Measurements from ENCODE around the gene MBD1. TPM values are rescaled to one million over a fixed set of nuclear protein-coding genes. Genes with fewer than 3 reads are reported as not detected.

Gene MBD1
- total and polyA plus RNA-seq, 2 of the 13 experiments (the other 11 are each of a cell fraction or from before 2014, with no cell fraction given): 25.5 to 28.6 TPM

DNA sequence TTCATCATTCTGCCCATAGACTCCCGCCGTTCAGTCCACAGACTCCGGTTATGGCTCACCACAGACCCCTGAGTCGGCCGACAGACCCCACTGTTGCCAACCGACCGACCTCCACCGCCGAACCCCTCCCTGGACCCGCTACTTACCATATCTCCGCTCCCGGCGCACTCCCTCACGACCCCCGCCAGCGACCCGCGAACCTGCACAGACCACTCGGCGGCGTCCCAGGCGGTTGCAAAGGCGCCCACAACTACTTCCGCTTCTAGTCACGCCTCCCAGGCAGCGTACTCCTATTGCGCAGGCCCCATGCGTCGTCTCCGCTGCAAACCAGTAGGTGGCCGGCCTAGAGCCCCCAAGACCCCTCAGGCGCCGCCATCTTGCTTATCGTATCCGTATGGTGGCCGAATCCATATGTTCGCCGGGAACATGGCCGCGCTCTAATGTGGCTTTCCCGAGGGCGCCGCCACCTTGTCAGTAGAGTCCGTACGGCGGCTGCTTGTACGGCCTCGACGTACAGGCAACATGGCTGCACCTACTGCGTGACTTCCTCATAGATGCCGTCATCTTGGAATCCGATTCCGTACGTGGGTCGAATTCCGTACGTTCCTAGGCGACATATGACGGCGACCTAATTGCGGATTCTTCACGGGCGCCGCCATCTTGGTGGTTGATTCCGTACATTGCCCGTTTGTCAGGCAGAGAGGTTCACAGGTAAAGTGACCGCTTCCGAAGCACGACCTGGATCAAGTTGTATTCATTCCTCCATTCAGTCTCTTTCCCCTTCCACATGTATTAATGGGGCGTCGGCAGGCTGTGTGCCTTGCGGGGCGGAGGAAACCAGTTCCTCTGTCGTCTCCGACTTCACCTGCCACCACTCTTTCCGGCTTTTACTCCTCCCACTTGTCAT, 6.4 kb upstream of the MBD1 start, which contains the start of gene CXXC1 (continued):
- TF ChIP-seq, protein P1, sequence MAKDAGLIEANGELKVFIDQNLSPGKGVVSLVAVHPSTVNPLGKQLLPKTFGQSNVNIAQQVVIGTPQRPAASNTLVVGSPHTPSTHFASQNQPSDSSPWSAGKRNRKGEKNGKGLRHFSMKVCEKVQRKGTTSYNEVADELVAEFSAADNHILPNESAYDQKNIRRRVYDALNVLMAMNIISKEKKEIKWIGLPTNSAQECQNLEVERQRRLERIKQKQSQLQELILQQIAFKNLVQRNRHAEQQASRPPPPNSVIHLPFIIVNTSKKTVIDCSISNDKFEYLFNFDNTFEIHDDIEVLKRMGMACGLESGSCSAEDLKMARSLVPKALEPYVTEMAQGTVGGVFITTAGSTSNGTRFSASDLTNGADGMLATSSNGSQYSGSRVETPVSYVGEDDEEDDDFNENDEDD (CRISPR knock-in tag; IDR thresholded peaks at IDR 0.05; ENCODE audit: borderline replicate concordance): peak; percentile 27; the same call in 1 of the 2 replicates
- peak; percentile 76; the same call in 1 of the 2 replicates for TF ChIP-seq ZNF136 (CRISPR knock-in tag; IDR thresholded peaks at IDR 0.05; ENCODE audit: low read depth)
- 0 out of 2 replicates have a peak, but pooled peaks have one; percentile 42 for TF ChIP-seq JUN (CRISPR knock-in tag; IDR thresholded peaks at IDR 0.05)
- TF ChIP-seq NRL (CRISPR knock-in tag; IDR thresholded peaks at IDR 0.05; ENCODE audit: borderline replicate concordance): no peak
- TF ChIP-seq ZNF468 (CRISPR knock-in tag; IDR thresholded peaks at IDR 0.05): no peak
- no peak for TF ChIP-seq RNF219 (CRISPR knock-in tag; IDR thresholded peaks at IDR 0.05)
- TF ChIP-seq ZNF350 (CRISPR knock-in tag; IDR thresholded peaks at IDR 0.05; ENCODE audit: borderline replicate concordance, low read depth): peak; percentile 91; the same call in 1 of the 2 replicates
- TF ChIP-seq ARID3A (IDR thresholded peaks at IDR 0.05; ENCODE audit: low read depth, low read length): peak; percentile 21; the same call in 1 of the 2 replicates
- TF ChIP-seq EEA1 (CRISPR knock-in tag; IDR thresholded peaks at IDR 0.05; ENCODE audit: borderline replicate concordance): peak; percentile 56; the same call in 1 of the 2 replicates
- peak; percentile 38 for TF ChIP-seq ASH2L (IDR thresholded peaks at IDR 0.05; ENCODE audit: insufficient read length, low read depth, low read length)
- TF ChIP-seq ETS1 (CRISPR knock-in tag; IDR thresholded peaks at IDR 0.05): no peak
- TF ChIP-seq, protein P2, sequence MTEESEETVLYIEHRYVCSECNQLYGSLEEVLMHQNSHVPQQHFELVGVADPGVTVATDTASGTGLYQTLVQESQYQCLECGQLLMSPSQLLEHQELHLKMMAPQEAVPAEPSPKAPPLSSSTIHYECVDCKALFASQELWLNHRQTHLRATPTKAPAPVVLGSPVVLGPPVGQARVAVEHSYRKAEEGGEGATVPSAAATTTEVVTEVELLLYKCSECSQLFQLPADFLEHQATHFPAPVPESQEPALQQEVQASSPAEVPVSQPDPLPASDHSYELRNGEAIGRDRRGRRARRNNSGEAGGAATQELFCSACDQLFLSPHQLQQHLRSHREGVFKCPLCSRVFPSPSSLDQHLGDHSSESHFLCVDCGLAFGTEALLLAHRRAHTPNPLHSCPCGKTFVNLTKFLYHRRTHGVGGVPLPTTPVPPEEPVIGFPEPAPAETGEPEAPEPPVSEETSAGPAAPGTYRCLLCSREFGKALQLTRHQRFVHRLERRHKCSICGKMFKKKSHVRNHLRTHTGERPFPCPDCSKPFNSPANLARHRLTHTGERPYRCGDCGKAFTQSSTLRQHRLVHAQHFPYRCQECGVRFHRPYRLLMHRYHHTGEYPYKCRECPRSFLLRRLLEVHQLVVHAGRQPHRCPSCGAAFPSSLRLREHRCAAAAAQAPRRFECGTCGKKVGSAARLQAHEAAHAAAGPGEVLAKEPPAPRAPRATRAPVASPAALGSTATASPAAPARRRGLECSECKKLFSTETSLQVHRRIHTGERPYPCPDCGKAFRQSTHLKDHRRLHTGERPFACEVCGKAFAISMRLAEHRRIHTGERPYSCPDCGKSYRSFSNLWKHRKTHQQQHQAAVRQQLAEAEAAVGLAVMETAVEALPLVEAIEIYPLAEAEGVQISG (CRISPR knock-in tag; IDR thresholded peaks at IDR 0.05): peak; percentile 98
- no peak; the same call in none of the 2 replicates for TF ChIP-seq MEIS2 (CRISPR knock-in tag; IDR thresholded peaks at IDR 0.05)
- TF ChIP-seq ATRX (CRISPR knock-in tag; IDR thresholded peaks at IDR 0.05; ENCODE audit: borderline replicate concordance): no peak
- TF ChIP-seq THAP11 (CRISPR knock-in tag; IDR thresholded peaks at IDR 0.05): peak; percentile 91
- 0 out of 2 replicates have a peak, but pooled peaks have one; percentile 49 for TF ChIP-seq ZNF598 (CRISPR knock-in tag; IDR thresholded peaks at IDR 0.05; ENCODE audit: borderline replicate concordance)
- TF ChIP-seq ZNF124 (CRISPR knock-in tag; IDR thresholded peaks at IDR 0.05): peak; percentile 65; the same call in 1 of the 2 replicates
- TF ChIP-seq TOE1 (CRISPR knock-in tag; IDR thresholded peaks at IDR 0.05): no peak

All from HepG2 (cell line).